ENCODE results near the gene SLC46A1.
A peak's percentile ranks its signal among the peaks of the same experiment; 100 is the strongest.

SLC46A1 gene

GRCh38 chr17:28404007-28404406 is 2.0 kb downstream of the SLC46A1 start:
- DNase-seq, result no peak

- no peak for DNase-seq
These were observed 3.2 kb downstream of the SLC46A1 start for GRCh38 chr17:28402844-28403243.

- DNase-seq, result no peak
These were observed 3.8 kb downstream of the SLC46A1 start for GRCh38 chr17:28402224-28402630.

- DNase-seq, result no peak
These were observed 6.2 kb downstream of the SLC46A1 start for GRCh38 chr17:28399808-28400207.

GRCh38 chr17:28398280-28398981 is 7.6 kb downstream of the SLC46A1 start:
- DNase-seq, result no peak

- no peak for DNase-seq
These were observed 8.2 kb downstream of the SLC46A1 start for GRCh38 chr17:28397687-28398279.

GRCh38 chr17:28397275-28397674 is 8.7 kb downstream of the SLC46A1 start:
- no peak for DNase-seq

- no peak for DNase-seq
These were observed 9.3 kb downstream of the SLC46A1 start for GRCh38 chr17:28396635-28397239.

GRCh38 chr17:28395968-28396367 is 10.0 kb downstream of the SLC46A1 start:
- DNase-seq, result no peak

- DNase-seq, result no peak
These were observed 10.6 kb downstream of the SLC46A1 start for GRCh38 chr17:28395426-28395825.

GRCh38 chr17:28394337-28395116 is 11.5 kb downstream of the SLC46A1 start:
- DNase-seq, result no peak

- DNase-seq, result no peak
These were observed 13.5 kb downstream of the SLC46A1 start for GRCh38 chr17:28392491-28392890.

GRCh38 chr17:28391401-28391800 is 14.6 kb downstream of the SLC46A1 start:
- DNase-seq, result no peak

- no peak for DNase-seq
These were observed 15.0 kb downstream of the SLC46A1 start for GRCh38 chr17:28390984-28391383.

GRCh38 chr17:28390563-28390962 is 15.4 kb downstream of the SLC46A1 start:
- no peak for DNase-seq

GRCh38 chr17:28390141-28390540 is 15.9 kb downstream of the SLC46A1 start:
- DNase-seq, result no peak

- DNase-seq, result no peak
These were observed 17.9 kb downstream of the SLC46A1 start for GRCh38 chr17:28388106-28388505.

GRCh38 chr17:28386391-28386790 is 19.6 kb downstream of the SLC46A1 start:
- no peak for DNase-seq

GRCh38 chr17:28385406-28385805 is 20.6 kb downstream of the SLC46A1 start:
- DNase-seq, result no peak

GRCh38 chr17:28385037-28385400 is 21.0 kb downstream of the SLC46A1 start:
- DNase-seq, result no peak

- peak; percentile 31 for DNase-seq
These were observed 21.6 kb downstream of the SLC46A1 start for GRCh38 chr17:28384281-28385036.

GRCh38 chr17:28381141-28381825 is 24.7 kb downstream of the SLC46A1 start:
- DNase-seq, result peak; percentile 77
